CD4-positive, alpha-beta T cell (primary cell): ENCODE data around the gene PLA2G1B. TPM values are rescaled to one million over a fixed set of nuclear protein-coding genes. Genes with fewer than 3 reads are reported as not detected.

Source experiments
- ATAC-seq: fragments of 200-7000 bp; cut with Tn5 transposase; one replicate; pipeline ENCODE4 v1.10.0; 2022; ENCODE audit warnings: mild to moderate bottlenecking; ENCODE audit not compliant: poor library complexity
- CTCF ChIA-PET: fragments of 350-600 bp; sonication (Branson Sonifier 250); formaldehyde crosslinking; loops from one replicate; lab custom pipeline; 2021; ENCODE audit warnings: antibody characterized with exemption, inconsistent platforms; lab: Charles Lee
- POLR2A ChIA-PET: fragments of 350-600 bp; sonication (Branson Sonifier 250); formaldehyde crosslinking; loops from one replicate; lab custom pipeline; 2021; ENCODE audit warnings: antibody characterized with exemption, inconsistent platforms; lab: Charles Lee
- DNase-seq, 14 experiments: peaks; one replicate each; pipeline ENCODE4 v3.0.0-alpha.2; 2013 to 2020; ENCODE audit warnings: mixed read lengths in 2 of 14
- H3K27ac ChIP-seq, 2 donors: one replicate each; pipeline versions ENCODE4 v1.5.1 to v1.7.0; 2013; ENCODE audit warnings: low read length in 2 of 2, low read depth in 1 of 2, mild to moderate bottlenecking in 1 of 2
- H3K27me3 ChIP-seq, 2 experiments: 1 replicate in 1 of 2; 2 replicates in 1 of 2; pipeline versions ENCODE4 v1.6.1 to v1.7.0; 2013; ENCODE audit warnings: low read length in 2 of 2, control low read depth in 1 of 2, mild to moderate bottlenecking in 1 of 2, moderate library complexity in 1 of 2; ENCODE audit not compliant: insufficient read depth in 2 of 2, control insufficient read depth in 1 of 2
- H3K36me3 ChIP-seq: one replicate; pipeline ENCODE4 v1.6.1; 2013; ENCODE audit warnings: low read length, control low read depth; ENCODE audit not compliant: insufficient read depth
- H3K4me1 ChIP-seq: one replicate; pipeline ENCODE4 v1.6.1; 2013; ENCODE audit warnings: low read length, control low read depth; ENCODE audit not compliant: insufficient read depth
- H3K4me3 ChIP-seq: one replicate; pipeline ENCODE4 v1.5.1; 2013; ENCODE audit warnings: mild to moderate bottlenecking, low read length, moderate library complexity
- H3K9me3 ChIP-seq, 2 experiments: 1 replicate in 1 of 2; 2 replicates in 1 of 2; pipeline versions ENCODE4 v1.6.1 to v1.7.0; 2013; ENCODE audit warnings: low read length in 2 of 2, mild to moderate bottlenecking in 2 of 2, control low read depth in 1 of 2, moderate library complexity in 1 of 2; ENCODE audit not compliant: control insufficient read depth in 1 of 2, insufficient read depth in 1 of 2
- H3K27ac Mint-ChIP-seq: one replicate; pipeline ENCODE4 v1.8.0; 2020; ENCODE audit warnings: mixed read lengths
- H3K27me3 Mint-ChIP-seq: one replicate; pipeline ENCODE4 v1.8.0; 2021; ENCODE audit warnings: mixed read lengths
- H3K36me3 Mint-ChIP-seq: one replicate; pipeline ENCODE4 v1.8.0; 2021; ENCODE audit warnings: low read depth, mixed read lengths
- H3K4me1 Mint-ChIP-seq: one replicate; pipeline ENCODE4 v1.8.0; 2021; ENCODE audit warnings: low read depth, mixed read lengths
- H3K4me3 Mint-ChIP-seq: one replicate; pipeline ENCODE4 v1.8.0; 2020; ENCODE audit warnings: mild to moderate bottlenecking, mixed read lengths
- H3K9me3 Mint-ChIP-seq: one replicate; pipeline ENCODE4 v1.8.0; 2020; ENCODE audit warnings: mixed read lengths
- CTCF ChIP-seq: fragments of 200-600 bp; IDR thresholded peaks from one replicate; pipeline ENCODE4 v1.8.0; 2022; ENCODE audit warnings: antibody characterized with exemption, mild to moderate bottlenecking
- intact Hi-C, 2 experiments: fragments of 100-400 bp; cut with DNase I in 1 of 2; cut with micrococcal nuclease in 1 of 2; formaldehyde crosslinking; loops; one replicate each; pipeline versions ENCODE4 v1.15.1 to v1.9.0; 2023 to 2025; cut with DNase I, micrococcal nuclease
- total RNA-seq, 174 experiments: library from RNA in 2 of 174; stranded (reverse) in 2 of 174; gene quantifications; one replicate each; pipeline ENCODE4 v1.2.3 and lab custom pipeline; 2021 to 2026

Gene PLA2G1B
- total RNA-seq, 2 experiments from 2014 or later = not detected

GRCh38 chr12:120316798-120317223 is 10.8 kb downstream of the PLA2G1B start:
- Mint-ChIP-seq H3K4me3 (peak overlapping the region; percentile 89), H3K4me1 (peaks cover 16% of the 10 kb centered on the region), H3K27ac (peak overlapping the region; percentile 95), H3K9me3 (no peaks in the 10 kb centered on the region), H3K27me3 (no peaks in the 10 kb centered on the region), H3K36me3 (no peaks in the 10 kb centered on the region)
- Histone ChIP-seq H3K9me3 (no peaks in the 10 kb centered on the region), H3K4me1 (peaks cover 15% of the 10 kb centered on the region), H3K27me3 (no peaks in the 10 kb centered on the region), H3K27ac (peak overlapping the region; percentile 88 to 97), H3K36me3 (no peaks in the 10 kb centered on the region), H3K4me3 (peak overlapping the region; percentile 80)
- intact Hi-C loops = loop anchor here (1.0 kb wide), 2 partner anchors 15 to 24 kb away; partner anchors contain the start of genes SIRT4 (in 2 of the 2) and RNU4-1 (in 1 of the 2)
- TF ChIP-seq CTCF = no peak
- POLR2A ChIA-PET = interaction anchor here (0.8 to 7.6 kb wide), 7 partner anchors 14 to 328 kb away, joined by 3 to 127 read pairs (median 5); partner anchors contain the start of genes BICDL1, RNU4-1, RNU4-2 and RPLP0
- no peak for ATAC-seq
- DNase-seq = no peak
- CTCF ChIA-PET = interaction anchor here (0.6 to 2.5 kb wide), 9 partner anchors 11 to 112 kb away, joined by 3 to 27 read pairs (median 4); partner anchors contain the start of genes PXN, RNU4-2 and SIRT4

GRCh38 chr12:120314220-120314619 is 13.4 kb downstream of the PLA2G1B start:
- peaks cover 15% of the 10 kb centered on the region for H3K4me1 ChIP-seq
- Mint-ChIP-seq H3K4me1 (peaks cover 16% of the 10 kb centered on the region), H3K4me3 (no peak overlapping the region), H3K27ac (no peak overlapping the region), H3K9me3 (no peaks in the 10 kb centered on the region), H3K27me3 (no peaks in the 10 kb centered on the region), H3K36me3 (no peaks in the 10 kb centered on the region)
- no peak overlapping the region for H3K27ac ChIP-seq
- H3K36me3 ChIP-seq = no peaks in the 10 kb centered on the region
- H3K27me3 ChIP-seq = no peaks in the 10 kb centered on the region
- DNase-seq (no peak), ATAC-seq (no peak)
- CTCF ChIA-PET = no interaction called here
- intact Hi-C loops = no loop called here
- POLR2A ChIA-PET = interaction anchor here (0.6 to 7.6 kb wide), 3 partner anchors 12 to 50 kb away, joined by 3 to 127 read pairs (median 3); partner anchors contain the start of genes RNU4-1, RNU4-2 and SIRT4
- H3K9me3 ChIP-seq = no peaks in the 10 kb centered on the region
- TF ChIP-seq CTCF = no peak
- H3K4me3 ChIP-seq = no peak overlapping the region

- H3K27ac ChIP-seq = peak within 1 kb of the TSS in 1 of 2 donors; percentile 60
- ATAC-seq (peak; percentile 99), DNase-seq (peak; percentile 77 to 96 (median 86))
- ChIA-PET CTCF (interaction anchor here (0.5 to 2.3 kb wide), 31 partner anchors 10 to 1312 kb away, joined by 3 to 51 read pairs (median 4); partner anchors contain the start of genes PLA2G1B, PXN, RAB35 and RNU4-1), POLR2A (interaction anchor here (0.6 to 4.4 kb wide), 23 partner anchors 10 to 922 kb away, joined by 3 to 271 read pairs (median 3); partner anchors contain the start of genes MLEC, POP5, PXN and RNU4-1)
- H3K9me3 ChIP-seq = no peaks in the 10 kb centered on the region
- Mint-ChIP-seq H3K36me3 (peaks cover 5% of the 10 kb centered on the region), H3K27me3 (no peaks in the 10 kb centered on the region), H3K4me1 (peaks cover 11% of the 10 kb centered on the region), H3K27ac (peak within 1 kb of the TSS; percentile 79), H3K4me3 (peak within 1 kb of the TSS; percentile 97), H3K9me3 (no peaks in the 10 kb centered on the region)
- intact Hi-C loops = loop anchor here (1.0 to 10.0 kb wide), 3 partner anchors 9 to 1773 kb away; partner anchors contain the start of genes MLXIP (in 1 of the 2) and RNU4-1 (in 1 of the 2)
- H3K36me3 ChIP-seq = no peaks in the 10 kb centered on the region
- H3K4me3 ChIP-seq = peak within 1 kb of the TSS; percentile 97
- no peaks in the 10 kb centered on the region for H3K27me3 ChIP-seq
- H3K4me1 ChIP-seq = peaks cover 13% of the 10 kb centered on the region
- peak; percentile 78 for TF ChIP-seq CTCF
These were observed 25.4 kb downstream of the PLA2G1B start, which contains the start of gene SIRT4 for GRCh38 chr12:120301962-120302815. Gene SIRT4, plus strand, starts transcription at chr12:120302321. Its CDS starts 1,241 bp downstream, at chr12:120303562.
